GM12878 (cell line): ENCODE data around the gene IFNB1. TPM values are rescaled to one million over a fixed set of nuclear protein-coding genes. Genes with fewer than 3 reads are reported as not detected.

Source experiments
- ATF3 ChIP-seq: IDR thresholded peaks from 2 replicates; pipeline ENCODE4 v1.6.1; 2011; ENCODE audit warnings: low read depth, mild to moderate bottlenecking, low read length, moderate library complexity, borderline replicate concordance; ENCODE audit errors: extremely low read depth
- BCL11A ChIP-seq: IDR thresholded peaks from 2 replicates; pipeline ENCODE4 v1.6.1; 2011; ENCODE audit warnings: low read depth, low read length
- BRCA1 ChIP-seq: IDR thresholded peaks from 2 replicates; pipeline ENCODE4 v1.6.1; 2011; ENCODE audit warnings: low read depth, low read length, improper control_type of control experiment
- CBX5 ChIP-seq: sonication (generic); IDR thresholded peaks from 2 replicates; pipeline ENCODE4 v1.6.1; 2016; ENCODE audit warnings: low read depth, moderate library complexity, mild to moderate bottlenecking, inconsistent platforms
- CEBPZ ChIP-seq: fragments of 150-350 bp; IDR thresholded peaks from 2 replicates; pipeline ENCODE4 v1.6.1; 2016; ENCODE audit warnings: low read depth, low read length
- CREM ChIP-seq: IDR thresholded peaks from 2 replicates; pipeline ENCODE4 v1.6.1; 2014; ENCODE audit warnings: antibody characterized with exemption, low read depth
- E2F8 ChIP-seq: fragments of 450-650 bp; IDR thresholded peaks from 2 replicates; pipeline ENCODE4 v1.6.1; 2018; ENCODE audit warnings: mild to moderate bottlenecking, low read depth, moderate library complexity; ENCODE audit not compliant: partially characterized antibody
- FOS ChIP-seq: IDR thresholded peaks from 3 replicates; pipeline ENCODE4 v1.6.1; 2011; ENCODE audit warnings: borderline replicate concordance; ENCODE audit not compliant: insufficient read length; ENCODE audit errors: extremely low read depth
- HCFC1 ChIP-seq: fragments of 150-350 bp; IDR thresholded peaks from 2 replicates; pipeline ENCODE4 v1.6.1; 2014; ENCODE audit warnings: low read length
- HDGF ChIP-seq: fragments of 450-650 bp; IDR thresholded peaks from 2 replicates; pipeline ENCODE4 v1.6.1; 2016; ENCODE audit warnings: antibody characterized with exemption
- IRF3 ChIP-seq: fragments of 450-650 bp; IDR thresholded peaks from 2 replicates; pipeline ENCODE4 v1.6.1; 2014; ENCODE audit warnings: mild to moderate bottlenecking
- KLF5 ChIP-seq: fragments of 450-650 bp; IDR thresholded peaks from 2 replicates; pipeline ENCODE4 v1.6.1; 2014; ENCODE audit warnings: mild to moderate bottlenecking; ENCODE audit not compliant: partially characterized antibody
- MTA2 ChIP-seq: fragments of 450-650 bp; IDR thresholded peaks from 2 replicates; pipeline ENCODE4 v1.6.1; 2016; ENCODE audit warnings: low read depth, mild to moderate bottlenecking, moderate library complexity
- SIX5 ChIP-seq: IDR thresholded peaks from 2 replicates; pipeline ENCODE4 v1.6.1; 2011; ENCODE audit warnings: mild to moderate bottlenecking, low read depth, low read length, moderate library complexity; ENCODE audit not compliant: severe bottlenecking
- SP1 ChIP-seq: IDR thresholded peaks from one replicate; pipeline ENCODE4 v1.6.1; 2011; ENCODE audit warnings: low read depth, low read length
- SPI1 ChIP-seq: IDR thresholded peaks from 2 replicates; pipeline ENCODE4 v1.6.1; 2011; ENCODE audit warnings: low read depth, mild to moderate bottlenecking, low read length, moderate library complexity, borderline replicate concordance; ENCODE audit not compliant: insufficient read depth
- WRNIP1 ChIP-seq: IDR thresholded peaks from 2 replicates; pipeline ENCODE4 v1.6.1; 2011; ENCODE audit warnings: low read depth, low read length, improper control_type of control experiment, borderline replicate concordance
- ZNF687 ChIP-seq: fragments of 450-650 bp; IDR thresholded peaks from 2 replicates; pipeline ENCODE4 v1.6.1; 2017; ENCODE audit warnings: mild to moderate bottlenecking, moderate library complexity
- polyA plus RNA-seq, 11 experiments: library from polyadenylated mRNA; depleted of rRNA in 4 of 11; unstranded in 6 of 11; stranded (reverse) in 5 of 11; fragments of >200 nt; fragmentation: Nextera tagmentation in 4 of 11; fragmentation: Illumina TruSeq in 1 of 11; extraction: Ambion mirVana in 4 of 11; extraction: Trizol in 1 of 11; gene quantifications; 1 replicate in 1 of 11; 2 replicates in 10 of 11; pipeline versions ENCODE4 v1.2.1 to v1.2.3, GENCODE V29; 2011 to 2016; ENCODE audit warnings: inconsistent platforms in 2 of 11, missing spikeins in 2 of 11, low read depth in 1 of 11
- total RNA-seq, 4 experiments: library from RNA; depleted of rRNA in 3 of 4; stranded (reverse); fragments of >200 nt in 3 of 4; fragmentation: Illumina TruSeq in 1 of 4; extraction: Trizol in 1 of 4; gene quantifications; 2 replicates each; pipeline versions ENCODE4 v1.2.1 to v1.2.3, GENCODE V29; 2013 to 2021

The IFNB1 gene
- total and polyA plus RNA-seq, 10 of the 15 experiments (the other 5 are each of a cell fraction or from before 2014, with no cell fraction given), result 0.18 TPM; not detected in 9

GRCh38 chr9:21096172-21096900 is 18.6 kb upstream of the IFNB1 start (continued):
- TF ChIP-seq CEBPZ, result no peak
- no peak for TF ChIP-seq HDGF
- TF ChIP-seq FOS, result no peak
- no peak for TF ChIP-seq SPI1
- no peak for TF ChIP-seq CBX5
- TF ChIP-seq ATF3, result peak; percentile 33; the same call in 1 of the 2 replicates
- no peak for TF ChIP-seq IRF3
- no peak for TF ChIP-seq KLF5
- TF ChIP-seq BCL11A, result no peak
- no peak for TF ChIP-seq HCFC1
- no peak for TF ChIP-seq BRCA1
- TF ChIP-seq E2F8, result no peak
- no peak for TF ChIP-seq ZNF687
- no peak for TF ChIP-seq SP1
- no peak for TF ChIP-seq SIX5
- TF ChIP-seq MTA2, result 0 out of 2 replicates have a peak, but pooled peaks have one; percentile 38
- no peak for TF ChIP-seq WRNIP1
- TF ChIP-seq CREM, result peak; percentile 64; the same call in 1 of the 2 replicates
